A549 (cell line): ENCODE measurements around the gene TTLL1. TPM values are rescaled to one million over a fixed set of nuclear protein-coding genes. Genes with fewer than 3 reads are reported as not detected.
A peak's percentile ranks its signal among the peaks of the same experiment; 100 is the strongest.
"Not testable (repeated sequence)": the region's sequence is repeated elsewhere in the genome, so short reads cannot be mapped to it uniquely, and the experiment has no call there.

Source experiments
- ATAC-seq, 2 experiments: fragments of 200-7000 bp in 1 of 2; fragments of >200 bp in 1 of 2; cut with Nextera tagmentation in 1 of 2; cut with Tn5 transposase in 1 of 2; 3 replicates each; pipeline versions ENCODE4 v1.8.0 to v1.9.1; 2018 to 2020; ENCODE audit warnings: mild to moderate bottlenecking in 1 of 2, moderate library complexity in 1 of 2
- CTCF ChIA-PET: fragments of 300-600 bp; sonication (Branson Sonifier 250); formaldehyde crosslinking; extraction: SDS; loops from one replicate; lab custom pipeline; 2021; ENCODE audit warnings: antibody characterized with exemption, inconsistent platforms; lab: Yijun Ruan, JAX
- POLR2A ChIA-PET: fragments of 350-600 bp; formaldehyde crosslinking; extraction: SDS; loops from one replicate; lab custom pipeline; 2021; ENCODE audit warnings: antibody characterized with exemption, inconsistent platforms; lab: Yijun Ruan, JAX
- DNase-seq, 2 experiments: peaks; one replicate each; pipeline versions ENCODE4 v3.0.0 to v3.0.0-alpha.2; 2011 to 2016; ENCODE audit warnings: low read depth in 1 of 2, low spot score in 1 of 2
- FAIRE-seq: peaks from 2 replicates; lab custom pipeline; 2011; peaks lifted over from hg19 to GRCh38; lab: Jason Lieb, UNC
- H3K27ac ChIP-seq, 2 experiments: fragments of >200 bp; sonication (Bioruptor Twin); formaldehyde crosslinking; 3 replicates each; pipeline ENCODE4 v1.5.1; 2016 to 2017
- H3K4me1 ChIP-seq: fragments of >200 bp; sonication (Bioruptor Twin); formaldehyde crosslinking; 3 replicates; pipeline ENCODE4 v1.6.1; 2016
- H3K4me2 ChIP-seq: fragments of >200 bp; sonication (Bioruptor Twin); formaldehyde crosslinking; 3 replicates; pipeline ENCODE4 v1.6.1; 2016
- H3K4me3 ChIP-seq: fragments of >200 bp; sonication (Bioruptor Twin); formaldehyde crosslinking; 3 replicates; pipeline ENCODE4 v1.5.1; 2016
- H3K9me3 ChIP-seq: fragments of >200 bp; sonication (Bioruptor Twin); formaldehyde crosslinking; 3 replicates; pipeline ENCODE4 v1.6.1; 2016
- BHLHE40 ChIP-seq: IDR thresholded peaks from 2 replicates; pipeline ENCODE4 v1.6.1; 2012; ENCODE audit warnings: low read depth, low read length, inconsistent platforms
- CBX8 ChIP-seq: fragments of 200-600 bp; sonication (generic); IDR thresholded peaks from 2 replicates; pipeline ENCODE4 v1.6.1; 2016
- CEBPB ChIP-seq, 2 experiments: fragments of >200 bp in 1 of 2; sonication (Bioruptor Twin) in 1 of 2; formaldehyde crosslinking in 1 of 2; IDR thresholded peaks; 2 replicates each; pipeline ENCODE4 v1.6.1; 2012 to 2016
- CHD4 ChIP-seq: fragments of 200-600 bp; sonication (generic); IDR thresholded peaks from 2 replicates; pipeline ENCODE4 v1.6.1; 2016; ENCODE audit warnings: antibody characterized with exemption, mild to moderate bottlenecking, borderline replicate concordance
- ELK1 ChIP-seq: fragments of 150-350 bp; IDR thresholded peaks from 2 replicates; pipeline ENCODE4 v1.6.1; 2014; ENCODE audit warnings: low read depth, mild to moderate bottlenecking, low read length
- EP300 ChIP-seq, 2 experiments: fragments of >200 bp; sonication (Bioruptor Twin); formaldehyde crosslinking; IDR thresholded peaks; 2 replicates in 1 of 2; 3 replicates in 1 of 2; pipeline ENCODE4 v1.6.1; 2016 to 2017
- FOSL2 ChIP-seq, 2 experiments: fragments of 450-650 bp in 1 of 2; fragments of >200 bp in 1 of 2; sonication (Bioruptor Twin) in 1 of 2; formaldehyde crosslinking; IDR thresholded peaks; 2 replicates each; pipeline versions ENCODE4 v1.5.0 to v1.6.1; 2016 to 2020; ENCODE audit warnings: mild to moderate bottlenecking in 1 of 2, moderate library complexity in 1 of 2
- HDAC2 ChIP-seq: fragments of 200-600 bp; sonication (generic); IDR thresholded peaks from 2 replicates; pipeline ENCODE4 v1.6.1; 2016
- HEYL ChIP-seq: fragments of 250-450 bp; sonication (Bioruptor Pico); IDR thresholded peaks from 2 replicates; pipeline ENCODE4 v1.8.0; 2021; ENCODE audit warnings: mild to moderate bottlenecking, moderate library complexity
- HOXB5 ChIP-seq: fragments of 250-450 bp; sonication (Bioruptor Pico); IDR thresholded peaks from 2 replicates; pipeline ENCODE4 v1.5.0; 2020; ENCODE audit warnings: mild to moderate bottlenecking, moderate library complexity
- JUN ChIP-seq, 2 experiments: fragments of >200 bp; sonication (Bioruptor Twin); formaldehyde crosslinking; IDR thresholded peaks; 2 replicates in 1 of 2; 3 replicates in 1 of 2; pipeline ENCODE4 v1.6.1; 2016 to 2017
- JUNB ChIP-seq: fragments of >200 bp; sonication (Bioruptor Twin); formaldehyde crosslinking; IDR thresholded peaks from 2 replicates; pipeline ENCODE4 v1.6.1; 2016
- KDM5A ChIP-seq: fragments of 200-600 bp; sonication (generic); IDR thresholded peaks from 2 replicates; pipeline ENCODE4 v1.6.1; 2016; ENCODE audit warnings: antibody characterized with exemption, mild to moderate bottlenecking
- MYC ChIP-seq: IDR thresholded peaks from 2 replicates; pipeline ENCODE4 v1.6.1; 2012; ENCODE audit warnings: mild to moderate bottlenecking, inconsistent platforms, low read length, improper control_type of control experiment, borderline replicate concordance
- NFE2L2 ChIP-seq: fragments of 150-350 bp; conservative IDR thresholded peaks from 2 replicates; pipeline ENCODE4 v1.6.1; 2014; ENCODE audit warnings: low read length
- POLR2A ChIP-seq: IDR thresholded peaks from 2 replicates; pipeline ENCODE4 v1.6.1; 2012; ENCODE audit warnings: mild to moderate bottlenecking, low read length
- RFX5 ChIP-seq: fragments of 450-650 bp; IDR thresholded peaks from 2 replicates; pipeline ENCODE4 v1.7.1; 2014; ENCODE audit warnings: antibody characterized with exemption, mild to moderate bottlenecking, moderate library complexity
- SMC3 ChIP-seq: fragments of >200 bp; sonication (Bioruptor Twin); formaldehyde crosslinking; IDR thresholded peaks from 3 replicates; pipeline ENCODE4 v1.6.1; 2018; ENCODE audit warnings: inconsistent platforms
- SREBF2 ChIP-seq: fragments of 450-650 bp; IDR thresholded peaks from 2 replicates; pipeline ENCODE4 v1.6.1; 2014; ENCODE audit warnings: mild to moderate bottlenecking, moderate library complexity
- TP53 ChIP-seq: fragments of 250-450 bp; sonication (Bioruptor Pico); IDR thresholded peaks from 2 replicates; pipeline ENCODE4 v1.5.0; 2021; ENCODE audit warnings: mild to moderate bottlenecking, moderate library complexity
- WGBS: methylation state at CpG from one replicate; pipeline ENCODE4 v1.1.6; 2017; ENCODE audit errors: missing lambda C conversion rate; 5-methylcytosine and 5-hydroxymethylcytosine counted together
- polyA plus RNA-seq, 4 experiments: library from polyadenylated mRNA; depleted of rRNA in 3 of 4; stranded (reverse); fragments of >200 nt; fragmentation: RNase III in 1 of 4; extraction: RNeasy Plus Mini Kit Qiagen cat#74134 plus additional on column Dnase treatment in 1 of 4; gene quantifications; 2 replicates in 3 of 4; 3 replicates in 1 of 4; pipeline ENCODE4 v1.2.3, GENCODE V29; 2011 to 2017
- TF ChIP-seq, protein P1 (sequence below): fragments of >200 bp; sonication (Bioruptor Twin); formaldehyde crosslinking; IDR thresholded peaks from 3 replicates; pipeline ENCODE4 v1.5.1; 2016
- TF ChIP-seq, protein P2 (sequence below): IDR thresholded peaks from 2 replicates; pipeline ENCODE4 v1.6.1; 2012

Gene TTLL1
- polyA plus RNA-seq, 2 of the 4 experiments (the other 2 are of a cell fraction): 2.3 to 5.0 TPM

GRCh38 chr22:43000441-43001175, 88.6 kb downstream of the TTLL1 start:
- Histone ChIP-seq H3K4me3 (no peak overlapping the region), H3K4me1 (peaks cover 100% of the 10 kb centered on the region), H3K27ac (peak overlapping the region; percentile 95 to 99), H3K9me3 (no peaks in the 10 kb centered on the region), H3K4me2 (peak overlapping the region; percentile 85)
- CTCF ChIA-PET: interaction anchor here (1.0 to 2.9 kb wide), 4 partner anchors 10 to 89 kb away, joined by 3 to 23 read pairs (median 5); partner anchors contain the start of gene PACSIN2
- no peak for DNase-seq
- POLR2A ChIA-PET: interaction anchor here (1.2 kb wide), 1 partner anchor 10 kb away, joined by 3 read pairs; no protein-coding TSS in a partner anchor
- WGBS: 60% methylated on average over 7 of the region's 8 CpGs
- no peak for FAIRE-seq
- ATAC-seq: no peak
- TF ChIP-seq NFE2L2 (no peak), JUNB (no peak), CBX8 (no peak), BHLHE40 (no peak)

DNA sequence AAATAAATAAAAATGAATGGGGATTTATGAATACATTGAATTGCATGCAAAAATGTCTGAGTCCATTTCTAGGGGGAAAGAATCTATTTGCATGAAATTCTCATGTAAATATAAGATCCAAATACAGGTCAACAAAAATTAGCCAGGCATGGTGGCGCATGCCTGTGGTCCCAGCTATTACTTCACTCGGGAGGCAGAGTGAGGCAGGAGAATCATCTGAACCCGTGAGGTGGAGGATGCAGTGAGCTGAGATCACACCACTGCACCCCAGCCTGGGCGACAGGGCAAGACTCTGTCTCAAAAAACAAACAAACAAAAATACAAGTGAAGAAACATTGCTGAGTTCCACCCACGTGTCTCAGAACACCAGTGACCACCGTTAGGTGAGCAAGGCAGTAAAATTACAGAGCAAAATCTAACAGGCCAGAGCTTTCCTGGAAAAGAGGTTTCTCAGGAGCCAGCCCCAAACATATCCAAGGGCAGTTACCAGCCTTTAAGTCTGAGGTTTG, 91.6 kb downstream of the TTLL1 start:
- ATAC-seq (no peak), DNase-seq (no peak), FAIRE-seq (no peak)
- WGBS: 14% methylated on average over 6 of the region's 6 CpGs
- ChIA-PET POLR2A (no interaction called here), CTCF (no interaction called here)
- Histone ChIP-seq H3K27ac (peak overlapping the region; percentile 95 to 99), H3K4me3 (no peak overlapping the region), H3K4me1 (peaks cover 90% of the 10 kb centered on the region), H3K4me2 (peak overlapping the region; percentile 100), H3K9me3 (no peaks in the 10 kb centered on the region)
- no peak for TF ChIP-seq MYC
- TF ChIP-seq CHD4: no peak
- TF ChIP-seq JUN (IDR thresholded peaks at IDR 0.05): no peak
- no peak for TF ChIP-seq HOXB5 (CRISPR knock-in tag)
- no peak for TF ChIP-seq KDM5A
- no peak for TF ChIP-seq HDAC2
- TF ChIP-seq ELK1: no peak

DNA sequence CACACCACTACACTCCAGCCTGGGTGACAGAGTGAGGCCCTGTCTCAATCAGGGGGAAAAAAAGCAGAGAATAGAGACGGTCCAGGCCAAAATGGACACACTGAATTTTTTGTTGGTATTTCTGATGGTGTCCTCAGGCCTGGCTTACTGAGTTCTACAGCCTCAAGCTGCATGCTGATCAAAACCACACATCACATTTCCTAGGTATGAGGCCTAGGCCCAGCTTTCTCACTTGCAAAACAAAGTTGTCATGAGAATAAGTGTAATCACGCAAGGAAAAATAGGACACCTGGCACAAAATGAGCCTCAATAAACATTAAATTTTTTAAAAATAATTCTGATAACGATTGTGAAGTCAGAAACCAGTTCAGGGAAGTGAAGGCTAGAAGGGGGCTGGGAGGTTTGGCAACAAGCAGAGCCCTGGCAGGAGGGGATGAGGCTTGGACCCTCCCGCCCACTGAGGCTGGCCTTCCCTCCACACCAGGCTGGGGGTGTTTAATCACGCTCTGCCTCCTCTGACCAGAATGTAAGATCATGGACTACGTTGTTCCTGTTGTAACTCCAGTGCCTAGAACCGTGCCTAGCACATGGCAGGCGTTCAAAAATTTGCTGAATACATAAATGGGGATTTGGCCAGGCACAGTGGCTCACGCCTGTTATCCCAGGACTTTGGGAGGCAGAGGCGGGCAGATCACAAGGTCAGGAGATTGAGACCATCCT, 92.4 kb downstream of the TTLL1 start:
- Histone ChIP-seq H3K27ac (peak overlapping the region; percentile 95 to 99), H3K9me3 (no peaks in the 10 kb centered on the region), H3K4me3 (no peak overlapping the region), H3K4me2 (peak overlapping the region; percentile 100), H3K4me1 (peaks cover 90% of the 10 kb centered on the region)
- TF ChIP-seq HEYL (no peak), POLR2A (no peak), SREBF2 (no peak), EP300 (IDR thresholded peaks at IDR 0.05) (no peak), SMC3 (no peak), RFX5 (no peak), CBX8 (no peak), FOSL2 (IDR thresholded peaks at IDR 0.05) (no peak), FOSL2 (CRISPR knock-in tag; IDR thresholded peaks at IDR 0.05) (no peak), ELK1 (no peak), TP53 (CRISPR knock-in tag) (no peak), CEBPB (IDR thresholded peaks at IDR 0.05) (no peak)
- TF ChIP-seq, protein P1, sequence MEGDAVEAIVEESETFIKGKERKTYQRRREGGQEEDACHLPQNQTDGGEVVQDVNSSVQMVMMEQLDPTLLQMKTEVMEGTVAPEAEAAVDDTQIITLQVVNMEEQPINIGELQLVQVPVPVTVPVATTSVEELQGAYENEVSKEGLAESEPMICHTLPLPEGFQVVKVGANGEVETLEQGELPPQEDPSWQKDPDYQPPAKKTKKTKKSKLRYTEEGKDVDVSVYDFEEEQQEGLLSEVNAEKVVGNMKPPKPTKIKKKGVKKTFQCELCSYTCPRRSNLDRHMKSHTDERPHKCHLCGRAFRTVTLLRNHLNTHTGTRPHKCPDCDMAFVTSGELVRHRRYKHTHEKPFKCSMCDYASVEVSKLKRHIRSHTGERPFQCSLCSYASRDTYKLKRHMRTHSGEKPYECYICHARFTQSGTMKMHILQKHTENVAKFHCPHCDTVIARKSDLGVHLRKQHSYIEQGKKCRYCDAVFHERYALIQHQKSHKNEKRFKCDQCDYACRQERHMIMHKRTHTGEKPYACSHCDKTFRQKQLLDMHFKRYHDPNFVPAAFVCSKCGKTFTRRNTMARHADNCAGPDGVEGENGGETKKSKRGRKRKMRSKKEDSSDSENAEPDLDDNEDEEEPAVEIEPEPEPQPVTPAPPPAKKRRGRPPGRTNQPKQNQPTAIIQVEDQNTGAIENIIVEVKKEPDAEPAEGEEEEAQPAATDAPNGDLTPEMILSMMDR: no peak
- TF ChIP-seq, protein P2, sequence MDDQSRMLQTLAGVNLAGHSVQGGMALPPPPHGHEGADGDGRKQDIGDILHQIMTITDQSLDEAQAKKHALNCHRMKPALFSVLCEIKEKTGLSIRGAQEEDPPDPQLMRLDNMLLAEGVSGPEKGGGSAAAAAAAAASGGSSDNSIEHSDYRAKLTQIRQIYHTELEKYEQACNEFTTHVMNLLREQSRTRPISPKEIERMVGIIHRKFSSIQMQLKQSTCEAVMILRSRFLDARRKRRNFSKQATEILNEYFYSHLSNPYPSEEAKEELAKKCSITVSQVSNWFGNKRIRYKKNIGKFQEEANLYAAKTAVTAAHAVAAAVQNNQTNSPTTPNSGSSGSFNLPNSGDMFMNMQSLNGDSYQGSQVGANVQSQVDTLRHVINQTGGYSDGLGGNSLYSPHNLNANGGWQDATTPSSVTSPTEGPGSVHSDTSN: no peak
- 72% methylated on average over 10 of the region's 10 CpGs for WGBS
- POLR2A ChIA-PET: no interaction called here
- CTCF ChIA-PET: interaction anchor here (2.7 kb wide), 1 partner anchor 37 kb away, joined by 13 read pairs; no protein-coding TSS in a partner anchor
- FAIRE-seq (no peak), DNase-seq (no peak), ATAC-seq (no peak)

DNA sequence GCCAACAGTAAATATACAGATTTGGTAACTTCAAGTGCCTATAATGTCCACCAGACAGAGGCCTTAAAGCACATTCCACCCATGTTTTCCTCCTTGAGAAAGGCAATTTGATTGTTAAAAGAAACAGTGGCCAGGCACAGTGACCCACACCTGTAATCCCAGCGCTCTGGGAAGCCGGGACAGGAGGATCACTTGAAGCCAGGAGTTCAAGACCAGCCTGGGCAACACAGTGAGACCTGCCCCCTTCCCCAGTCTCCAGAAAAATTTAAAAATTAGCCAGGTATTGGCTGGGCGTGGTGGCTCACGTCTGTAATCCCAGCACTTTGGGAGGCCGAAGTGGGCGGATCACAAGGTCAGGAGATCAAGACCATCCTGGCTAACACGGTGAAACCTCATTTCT, 93.5 kb downstream of the TTLL1 start:
- H3K4me3 ChIP-seq, FAIRE-seq, DNase-seq, ATAC-seq, H3K9me3 ChIP-seq: not testable (repeated sequence)
- WGBS: 27% methylated on average over 7 of the region's 7 CpGs
- ChIA-PET CTCF (interaction anchor here (0.8 to 2.7 kb wide), 2 partner anchors 38 to 127 kb away, joined by 4 to 13 read pairs; no protein-coding TSS in a partner anchor), POLR2A (interaction anchor here (0.9 to 3.0 kb wide), 2 partner anchors 8 to 19 kb away, joined by 3 to 25 read pairs; partner anchors contain the start of gene PACSIN2)
- Histone ChIP-seq H3K4me1 (peaks cover 90% of the 10 kb centered on the region), H3K27ac (peak overlapping the region; percentile 95 to 99), H3K4me2 (peak overlapping the region; percentile 100)
